ENCODE results near the gene AMPD3.

GRCh38 chr11:10477690-10478046 lies 22.6 kb downstream of the AMPD3 start:
- TF ChIP-seq CTCF (optimal IDR thresholded peaks at IDR 0.05 in 1 of 3, IDR thresholded peaks at IDR 0.05 in 1 of 3, conservative IDR thresholded peaks at IDR 0.05 in 1 of 3; ENCODE audit: extremely low read depth in 1 of 3, insufficient read depth in 2 of 3, low read length in 3 of 3) (no peak), EZH2 (IDR thresholded peaks at IDR 0.05; ENCODE audit: low read length) (no peak)

Measured in keratinocyte (primary cell).